NK-92 (cell line): ENCODE results near the gene USF1.
"Not testable (repeated sequence)": the region's sequence is repeated elsewhere in the genome, so short reads cannot be mapped to it uniquely, and the experiment has no call there.

Experiments
- DNase-seq: peaks from one replicate; lab custom pipeline; 2025; ENCODE audit not compliant: unreplicated experiment; lab: John Stamatoyannopoulos, UW

USF1 gene

DNA sequence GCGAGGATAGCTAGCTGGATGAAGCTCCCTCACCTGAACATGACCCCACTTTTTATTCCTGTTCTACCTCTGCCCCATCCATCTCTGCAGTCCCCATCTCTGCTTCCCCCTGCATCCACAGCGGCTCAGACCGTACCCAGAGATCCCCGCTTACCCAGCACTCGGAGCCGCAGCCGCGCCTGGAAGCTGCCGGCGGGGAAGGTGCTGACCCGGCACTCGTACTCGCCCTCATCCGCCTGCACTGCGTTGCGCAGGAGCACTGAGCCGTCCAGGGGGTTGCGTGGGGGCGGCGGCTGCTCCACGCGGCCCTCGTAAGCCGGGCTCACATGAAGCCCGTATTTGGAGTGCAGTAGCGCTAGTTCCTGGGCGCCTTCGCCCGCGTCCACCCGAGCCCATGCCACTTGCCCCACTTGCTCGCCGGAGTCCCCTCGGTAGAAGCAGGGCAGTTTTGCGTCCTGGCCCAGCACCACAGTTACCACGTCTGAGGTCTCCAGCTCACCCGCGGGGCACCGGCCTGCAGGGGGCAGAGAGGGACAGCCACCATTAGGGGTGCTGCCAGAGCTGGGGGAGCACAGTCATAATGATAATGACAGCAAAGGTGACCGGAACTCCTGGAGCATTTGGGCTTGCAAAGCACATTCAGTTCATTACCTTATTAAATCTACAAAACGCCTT lies 33.8 kb upstream of the USF1 start:
- no peak for DNase-seq

DNA sequence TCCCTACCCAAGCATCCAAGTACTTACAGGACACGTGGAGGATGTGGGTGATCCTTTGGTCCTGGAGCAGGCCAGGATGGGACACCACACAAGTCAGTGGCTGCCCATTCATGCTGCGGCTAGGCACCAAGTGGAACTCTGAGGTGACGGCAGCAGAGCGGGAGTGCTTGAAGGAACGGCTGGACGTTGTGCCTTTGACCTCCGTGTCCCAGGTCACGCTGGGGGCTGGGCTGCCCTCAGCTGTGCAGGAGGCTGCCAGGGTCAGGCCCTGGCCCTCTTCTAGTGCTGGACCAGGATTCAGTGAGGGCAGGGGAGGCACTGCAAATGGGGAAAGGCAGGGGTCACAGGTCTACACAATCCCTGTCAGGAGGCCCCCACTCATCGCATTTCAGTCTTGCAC lies 31.6 kb upstream of the USF1 start:
- DNase-seq, result no peak

DNA sequence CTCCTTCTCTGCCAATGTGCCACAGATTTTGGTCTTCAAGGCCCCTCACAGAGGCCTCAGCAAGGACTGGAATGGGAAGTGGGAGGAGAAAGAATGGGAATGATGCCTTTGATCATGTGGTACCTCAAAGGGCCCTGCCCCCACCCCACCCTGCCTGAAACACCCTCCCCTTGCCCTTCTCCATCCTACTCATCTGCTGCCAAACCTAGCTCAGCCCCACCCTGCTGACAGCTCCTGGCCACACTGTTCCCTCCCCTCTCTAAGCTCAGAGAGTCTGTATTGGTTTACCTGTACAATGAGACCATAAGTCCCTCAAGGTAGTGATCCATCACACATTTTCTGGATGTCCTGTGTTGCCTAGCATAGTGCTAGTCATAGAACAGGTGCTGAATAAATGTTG lies 30.6 kb upstream of the USF1 start:
- DNase-seq, result no peak

DNA sequence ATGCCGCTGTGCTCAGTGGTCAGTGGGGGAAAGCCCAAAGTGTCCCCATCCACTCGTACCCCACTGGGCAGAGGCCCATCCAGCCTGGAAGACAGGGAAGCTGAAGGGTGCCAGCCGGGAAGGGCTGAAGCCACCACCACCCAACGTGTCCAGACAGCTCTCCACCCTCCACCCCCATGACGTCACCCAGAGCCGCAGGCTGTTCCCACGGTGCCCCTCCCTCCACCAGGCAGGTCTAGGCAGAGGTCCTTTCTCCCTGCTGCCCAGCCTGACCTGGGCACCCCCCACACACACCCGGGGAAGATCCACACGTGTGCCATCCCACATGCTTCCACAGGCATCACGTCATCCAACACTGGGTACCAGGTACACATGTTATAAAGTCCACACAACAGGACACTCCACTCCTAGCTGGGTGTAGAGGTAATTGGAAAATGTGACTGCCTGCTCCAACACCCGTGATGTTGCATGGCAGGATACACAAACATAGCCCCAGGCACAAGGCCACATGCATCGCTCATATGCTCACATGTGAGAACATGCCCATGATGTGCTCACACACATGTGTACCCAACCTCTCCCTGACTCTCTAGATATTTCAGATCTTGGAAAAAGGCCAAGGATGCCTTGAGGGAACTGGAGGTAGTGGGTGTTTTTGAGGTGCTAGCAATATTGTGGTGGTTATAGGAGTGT lies 29.0 kb upstream of the USF1 start:
- DNase-seq, result no peak

DNA sequence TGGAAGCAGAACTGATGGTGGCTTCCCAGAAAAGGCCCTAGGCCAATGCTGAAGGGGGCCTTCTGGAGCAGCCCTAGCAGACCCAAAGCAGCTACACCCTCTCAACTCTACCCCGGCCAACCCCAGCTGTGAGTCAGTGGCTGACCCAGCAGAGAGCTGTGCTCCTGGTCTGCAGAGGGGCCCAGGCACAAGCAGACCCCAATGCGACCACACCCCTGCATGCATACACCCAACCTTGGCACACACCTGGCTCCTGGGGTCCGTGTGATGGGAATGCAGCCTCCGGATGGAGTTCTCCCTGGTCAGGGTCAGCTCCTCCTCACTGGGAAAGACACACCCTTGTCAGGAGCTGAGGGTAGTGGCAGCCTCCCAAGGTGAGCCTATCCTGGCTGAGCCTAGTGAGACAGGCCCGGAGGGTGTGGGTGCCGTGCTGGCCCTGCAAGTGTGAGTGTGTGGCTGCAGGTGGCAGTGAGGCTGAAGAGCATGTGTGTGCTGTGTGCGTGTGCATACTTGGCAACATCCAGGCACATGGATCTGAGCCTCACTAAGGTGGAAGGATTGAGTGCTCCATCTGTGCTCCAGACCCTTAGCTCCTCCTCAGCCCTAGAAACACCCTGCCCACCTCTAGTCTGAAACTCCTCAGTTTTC lies 27.8 kb upstream of the USF1 start:
- DNase-seq, result no peak

DNA sequence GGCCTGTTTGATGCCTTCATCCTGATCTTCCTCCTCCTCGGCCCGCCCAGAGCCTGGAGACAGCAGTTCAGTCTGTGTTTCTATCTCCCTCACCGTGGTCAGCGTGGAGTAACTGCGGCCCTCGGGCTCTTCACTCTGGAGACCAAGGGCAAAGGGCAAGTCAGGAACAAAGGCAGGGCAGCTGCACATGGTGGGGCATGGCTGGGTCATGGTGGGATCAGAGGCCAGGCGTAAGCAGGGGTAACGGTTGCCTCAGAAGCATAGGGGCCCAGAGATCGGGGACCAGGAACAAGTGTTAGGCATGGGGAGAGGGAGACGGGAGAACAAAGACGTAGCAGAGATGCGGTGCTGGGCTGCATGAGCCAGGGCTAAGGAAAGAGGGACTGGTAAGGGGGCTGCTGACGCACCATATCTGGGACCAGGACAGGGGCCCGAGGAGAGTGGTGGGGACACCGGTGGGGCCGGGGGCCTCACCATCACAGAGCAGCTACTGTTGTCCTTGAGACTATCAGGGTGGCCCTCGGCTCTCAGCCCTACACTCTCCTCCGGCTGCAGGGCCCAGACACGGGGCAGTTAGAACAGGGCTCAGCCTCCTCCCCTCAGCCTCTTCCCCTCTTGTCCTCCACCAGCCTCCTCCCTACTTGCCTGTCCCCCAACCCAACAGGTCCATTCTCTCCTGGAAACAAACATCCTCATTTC lies 27.1 kb upstream of the USF1 start:
- DNase-seq, result no peak

DNA sequence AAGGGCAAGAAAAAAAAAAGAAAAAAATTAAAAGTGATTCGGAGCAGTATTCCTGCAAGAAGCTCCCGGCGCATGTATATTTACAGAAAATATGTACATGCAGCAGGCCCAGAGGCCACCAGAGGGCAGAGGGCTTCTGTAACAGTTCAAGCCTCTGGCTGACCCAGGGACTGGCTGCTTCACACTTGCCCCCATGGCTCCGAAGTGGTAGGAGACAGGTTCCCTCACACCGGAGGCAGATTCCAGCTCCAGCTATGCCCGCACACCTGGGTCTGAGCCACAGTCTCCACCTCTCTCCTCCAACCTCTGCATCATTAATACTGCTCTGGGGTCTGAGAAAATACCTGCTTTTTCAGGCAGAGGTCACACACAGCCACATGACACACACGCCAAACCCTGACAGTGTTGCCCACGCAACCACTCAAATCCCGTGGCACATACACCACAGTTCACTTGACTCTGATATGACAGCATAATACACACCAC lies 26.2 kb upstream of the USF1 start:
- DNase-seq, result no peak

DNA sequence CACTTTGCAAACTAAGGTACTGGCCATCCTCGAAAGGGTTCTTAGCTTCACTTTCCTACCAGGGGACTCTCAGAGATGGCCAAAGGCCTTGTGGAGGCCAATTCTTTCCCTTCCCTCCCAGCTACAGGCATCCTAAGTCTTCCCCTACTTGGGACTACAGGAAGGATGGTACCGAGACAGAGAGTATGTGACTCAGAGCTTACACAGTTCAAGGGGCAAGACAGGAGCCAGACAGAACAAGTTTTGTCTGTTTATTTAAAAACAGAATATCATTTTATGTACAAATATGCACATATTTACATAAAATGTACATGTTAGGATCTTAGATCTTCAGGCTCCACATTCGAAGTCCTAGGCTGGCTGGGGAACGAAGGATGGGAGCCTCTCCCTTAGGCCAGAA lies 25.0 kb upstream of the USF1 start:
- no peak for DNase-seq

DNA sequence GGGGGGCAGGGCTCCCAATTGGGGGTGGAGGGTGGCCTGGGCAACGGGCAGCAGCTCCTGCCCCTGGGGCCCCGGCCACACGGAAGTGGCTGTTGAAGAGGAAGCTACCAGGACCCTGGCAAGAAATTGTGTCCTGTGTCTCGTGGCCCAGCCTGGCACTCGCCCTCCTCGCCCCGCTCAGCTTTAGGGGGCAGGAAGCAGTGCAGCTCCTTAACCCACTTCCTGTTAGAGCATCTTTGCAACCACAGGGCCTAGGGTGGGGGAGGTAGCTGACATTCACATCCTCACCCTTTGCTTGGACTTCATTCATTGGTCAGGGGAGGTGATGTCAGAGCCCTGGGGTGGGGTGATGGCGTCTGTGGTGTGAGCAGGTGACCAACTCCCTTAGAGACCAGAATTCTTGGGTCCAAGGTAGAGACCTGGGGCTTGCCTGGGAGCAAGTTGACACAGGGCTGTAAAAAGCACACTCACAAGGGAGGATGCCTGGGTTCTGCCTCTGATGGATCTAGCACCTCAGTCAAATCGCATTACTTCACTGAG lies 24.0 kb upstream of the USF1 start, which contains the start of gene ARHGAP30:
ARHGAP30 (minus strand) TSS at position 161 of the 540 bp plus-strand sequence. CDS start 267 bp downstream, outside the sequence.
- no peak for DNase-seq

DNA sequence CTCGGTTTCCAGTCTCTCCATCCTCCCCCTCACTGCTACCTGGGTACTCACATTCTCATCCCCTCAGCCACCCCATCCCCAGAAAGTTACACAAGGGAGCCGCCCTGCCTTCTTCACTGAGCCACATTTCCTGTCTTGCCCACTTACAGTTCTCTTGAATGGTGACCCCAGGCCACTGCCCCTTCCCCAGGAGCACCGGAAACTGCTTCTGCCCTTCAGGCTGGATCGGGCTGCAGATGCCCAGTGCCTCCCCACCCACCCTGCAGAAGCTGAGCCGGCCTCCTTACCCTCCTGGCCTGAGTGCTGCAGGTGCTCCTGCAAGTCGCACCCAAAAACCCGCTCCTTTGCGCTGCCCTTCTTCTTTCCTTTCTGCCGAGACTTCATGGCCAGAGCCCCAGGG lies 23.5 kb upstream of the USF1 start:
- no peak for DNase-seq

DNA sequence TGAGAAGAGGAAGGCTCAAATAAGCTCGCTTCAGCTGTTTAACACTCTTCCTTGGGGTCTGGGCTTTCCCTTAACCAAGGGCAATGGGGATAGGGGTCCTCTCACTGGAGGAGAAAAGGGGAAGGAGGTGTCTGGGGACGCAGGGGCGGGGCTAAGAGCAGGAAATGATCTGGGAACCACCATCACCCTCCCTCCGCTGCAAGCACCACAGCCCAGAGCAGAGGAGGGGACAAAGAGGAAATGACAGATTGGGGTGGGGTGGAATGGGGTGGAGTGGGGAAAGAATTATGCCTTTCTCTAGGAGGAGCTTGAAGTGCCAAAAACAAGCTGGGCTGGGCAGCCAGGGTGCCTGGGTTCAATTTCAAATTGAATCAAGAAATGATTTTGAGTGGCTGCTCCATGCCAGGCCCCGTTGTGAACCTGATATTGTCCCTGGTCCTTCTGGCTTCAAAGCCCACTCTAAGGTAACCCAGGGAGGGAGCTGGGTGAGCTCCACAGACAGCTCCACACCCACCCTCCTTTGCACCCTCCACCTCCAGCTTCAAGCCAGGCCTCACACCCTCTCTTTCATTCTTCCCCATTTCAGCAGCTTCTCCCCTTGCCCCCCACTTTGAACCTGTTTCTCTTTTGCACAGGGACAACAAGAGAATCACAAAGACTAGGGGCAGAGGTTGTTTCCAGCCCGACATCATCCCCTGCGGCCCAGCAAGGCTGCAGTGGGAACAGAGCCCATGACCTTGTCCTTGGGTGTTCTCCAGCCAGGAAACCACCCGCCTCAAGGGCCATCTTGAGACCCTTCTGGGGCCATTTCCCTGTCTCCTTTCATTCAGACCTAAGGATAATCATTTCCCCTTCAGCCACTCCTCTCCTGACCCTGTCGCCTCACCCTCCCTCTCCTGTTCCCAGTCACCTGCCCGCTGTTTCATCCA lies 22.8 kb upstream of the USF1 start:
- peak; percentile 21 for DNase-seq

DNA sequence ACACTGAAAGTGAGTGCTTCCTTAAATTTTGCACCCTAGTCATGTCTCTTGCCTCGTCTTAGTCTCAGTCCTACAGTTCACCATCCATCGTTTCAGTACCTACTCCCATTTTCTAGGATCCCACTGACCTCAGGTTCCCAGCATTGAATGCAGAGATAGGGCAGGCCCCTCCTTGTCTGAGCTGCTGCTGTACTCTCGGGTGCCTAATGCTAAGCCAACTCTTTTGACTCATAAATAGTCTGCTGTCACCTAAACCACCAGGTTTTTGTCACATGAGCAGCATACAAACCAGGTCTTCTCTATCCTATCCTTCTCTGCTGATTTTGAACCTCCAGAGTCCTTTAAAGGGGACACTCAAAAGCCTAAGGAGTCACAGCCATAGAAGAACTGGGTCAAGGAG lies 20.9 kb upstream of the USF1 start:
- no peak for DNase-seq

DNA sequence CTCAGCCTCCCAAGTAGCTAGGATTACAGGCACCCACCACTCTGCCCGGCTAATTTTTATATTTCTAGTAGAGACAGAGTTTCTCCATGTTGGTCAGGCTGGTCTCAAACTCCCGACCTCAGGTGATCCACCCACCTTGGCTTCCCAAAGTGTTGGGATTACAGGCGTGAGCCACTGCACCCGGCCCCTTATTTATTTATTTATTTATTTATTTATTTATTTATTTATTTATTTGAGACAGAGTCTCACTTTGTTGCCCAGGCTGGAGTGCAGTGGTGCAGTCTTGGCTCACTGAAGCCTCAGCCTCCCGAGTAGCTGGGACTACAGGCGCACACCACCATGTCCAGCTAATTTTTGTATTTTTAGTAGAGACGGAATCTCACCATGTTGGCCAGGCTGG lies 19.9 kb upstream of the USF1 start:
- DNase-seq, result not testable (repeated sequence)

DNA sequence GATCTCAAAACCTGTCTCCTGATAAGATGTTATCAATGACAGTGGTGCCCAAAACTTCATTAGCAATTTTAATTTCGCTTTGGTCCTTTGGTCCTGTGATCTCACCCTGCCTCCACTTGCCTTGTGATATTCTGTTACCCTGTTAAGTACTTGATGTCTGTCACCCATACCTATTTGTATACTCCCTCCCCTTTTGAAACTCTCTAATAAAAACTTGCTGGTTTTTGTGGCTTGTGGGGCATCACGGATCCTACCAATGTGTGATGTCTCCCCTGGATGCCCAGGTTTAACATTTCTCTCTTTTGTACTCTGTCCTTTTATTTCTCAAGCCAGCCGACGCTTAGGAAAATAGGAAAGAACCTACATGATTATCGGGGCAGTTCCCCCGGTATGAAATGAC lies 18.2 kb upstream of the USF1 start:
- not testable (repeated sequence) for DNase-seq

DNA sequence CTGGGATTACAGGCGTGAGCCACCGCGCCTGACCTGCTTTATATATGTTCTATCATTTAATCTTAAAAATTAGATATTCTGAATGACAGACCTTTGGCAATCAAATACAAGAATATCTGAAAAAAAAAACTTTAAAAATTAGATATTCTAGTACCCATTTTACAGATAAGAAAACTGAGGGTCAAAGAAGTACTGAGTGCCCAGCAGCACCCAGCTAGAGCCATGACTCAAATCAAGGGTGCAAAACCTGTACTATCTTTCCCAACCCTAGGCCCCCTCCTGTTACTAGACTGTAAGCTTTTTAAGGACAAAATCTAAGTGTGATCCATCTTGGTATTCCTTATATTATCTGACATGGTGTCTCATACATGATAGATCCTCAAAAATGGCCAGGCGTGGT lies 15.6 kb upstream of the USF1 start:
- DNase-seq, result no peak

DNA sequence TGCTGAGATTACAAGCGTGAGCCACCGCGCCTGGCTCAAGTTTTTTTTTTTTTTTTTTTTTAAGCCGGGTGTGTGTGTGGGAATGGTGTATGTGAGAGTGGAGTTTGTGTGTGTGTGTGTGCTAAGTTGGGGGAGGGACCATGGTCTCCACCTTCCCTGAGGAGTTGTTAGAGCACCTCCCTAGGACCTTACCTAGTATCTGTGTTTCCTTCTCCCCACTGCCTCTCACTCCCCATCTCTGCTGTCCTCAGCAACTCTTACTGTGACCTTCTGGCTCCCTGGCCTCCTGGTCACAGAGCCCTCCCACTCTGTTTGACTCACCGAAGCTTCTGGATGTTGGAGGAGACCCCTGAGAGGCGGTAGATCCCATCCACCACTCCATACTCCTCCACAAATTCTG lies 13.5 kb upstream of the USF1 start:
- no peak for DNase-seq

DNA sequence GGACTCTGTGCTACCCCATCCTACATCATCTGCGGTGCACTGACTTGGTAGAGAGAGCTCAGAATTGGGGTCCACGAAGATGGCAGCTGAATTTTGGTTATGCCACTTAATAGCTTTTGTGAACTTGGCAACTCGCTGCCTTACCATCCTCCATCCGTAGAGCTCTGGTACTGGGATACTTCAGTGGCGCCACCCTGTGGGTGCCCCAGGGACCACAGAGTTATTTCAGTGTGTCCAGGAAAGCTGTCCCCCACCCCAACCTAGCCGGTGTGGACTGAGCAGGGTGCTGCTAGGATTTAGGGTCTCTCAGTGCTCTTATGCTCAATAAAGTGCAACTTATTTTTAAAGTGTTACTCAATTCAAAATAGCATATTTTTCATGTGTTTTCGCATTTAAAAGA lies 9.0 kb upstream of the USF1 start:
- no peak for DNase-seq

DNA sequence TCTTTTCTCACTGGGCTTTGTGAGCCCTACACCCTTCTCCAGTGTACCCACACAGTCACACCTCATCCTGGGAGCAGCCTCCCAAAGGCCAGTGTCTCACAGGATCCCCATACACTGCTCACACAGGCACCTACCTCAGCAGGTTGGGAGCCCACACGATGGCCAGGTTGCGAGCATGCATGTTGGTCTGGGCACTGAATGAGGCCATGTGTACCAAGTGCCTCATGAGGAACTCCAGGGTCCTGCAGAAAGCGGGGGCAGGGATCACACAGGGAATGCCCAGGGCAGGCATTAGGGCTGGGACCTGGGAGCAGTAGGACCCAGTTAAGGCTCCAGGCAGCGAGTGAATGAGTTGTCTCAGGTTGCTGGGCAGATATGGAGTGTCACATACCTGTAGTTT lies 8.5 kb upstream of the USF1 start:
- no peak for DNase-seq

DNA sequence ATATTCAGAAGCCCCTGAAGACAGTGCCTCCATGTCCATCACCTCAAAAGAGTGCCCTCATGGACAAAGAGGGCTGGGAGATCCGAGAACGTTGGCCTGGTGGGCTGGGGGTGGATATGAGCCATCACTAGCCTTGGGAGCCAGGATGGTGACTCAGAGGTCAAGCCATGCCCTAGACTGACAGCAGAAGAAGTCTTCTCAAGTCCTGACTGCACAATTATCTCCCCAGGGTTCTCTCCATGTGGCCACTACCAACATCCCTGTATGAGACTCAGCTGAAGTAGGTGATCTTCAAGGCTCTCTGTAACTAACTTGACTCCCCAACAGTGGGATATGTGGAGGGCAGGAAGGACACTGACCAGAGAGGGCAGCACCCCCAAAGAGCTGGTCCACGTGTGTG lies 7.1 kb upstream of the USF1 start:
- no peak for DNase-seq

DNA sequence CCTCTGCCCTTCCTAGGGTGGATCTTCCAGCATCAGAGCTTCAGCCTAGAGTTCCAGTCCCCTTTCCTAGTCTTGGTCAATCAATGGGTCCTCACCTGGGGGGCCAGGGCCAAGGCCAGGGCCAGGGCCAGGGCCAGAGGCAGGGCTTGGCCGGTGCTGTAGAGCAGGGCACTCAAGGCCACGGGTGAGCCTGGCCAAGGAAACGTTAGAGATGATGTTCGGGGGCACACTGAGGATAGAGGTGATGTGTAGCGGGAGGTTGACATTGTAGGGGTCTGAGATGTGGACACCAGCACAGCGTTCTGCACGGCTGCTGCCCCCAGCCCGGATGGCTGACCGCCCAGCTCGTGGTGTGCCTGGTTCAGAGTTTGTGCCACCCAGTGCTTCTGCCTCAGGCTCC lies 5.4 kb upstream of the USF1 start:
- no peak for DNase-seq
